Omental fat pad (tissue), 4 donors: ENCODE results near the gene KLHL41. TPM values are rescaled to one million over a fixed set of nuclear protein-coding genes. Genes with fewer than 3 reads are reported as not detected.

Source experiments
- ATAC-seq: fragments of 150-250 bp; one replicate; pipeline ENCODE4 v1.9.1; 2016; ENCODE audit warnings: mild to moderate bottlenecking, moderate library complexity; ENCODE audit not compliant: low FRiP score
- DNase-seq: peaks from one replicate; pipeline ENCODE4 v3.0.0-alpha.2; 2019; ENCODE audit warnings: low spot score
- CTCF ChIP-seq, 3 donors: fragments of 450-650 bp; IDR thresholded peaks; one replicate each; pipeline ENCODE4 v1.5.1; 2016 to 2017; ENCODE audit warnings: antibody characterized with exemption in 3 of 3, mild to moderate bottlenecking in 3 of 3, moderate library complexity in 2 of 3
- total RNA-seq, 4 donors: library from RNA; depleted of rRNA; stranded (reverse); fragments of >200 nt; gene quantifications; one replicate each; pipeline ENCODE4 v1.1.0, GENCODE V29; 2016

Gene KLHL41
- total RNA-seq, 4 donors from 2014 or later: 0.19 to 1.4 (median 0.72) TPM; not detected in 1

DNA sequence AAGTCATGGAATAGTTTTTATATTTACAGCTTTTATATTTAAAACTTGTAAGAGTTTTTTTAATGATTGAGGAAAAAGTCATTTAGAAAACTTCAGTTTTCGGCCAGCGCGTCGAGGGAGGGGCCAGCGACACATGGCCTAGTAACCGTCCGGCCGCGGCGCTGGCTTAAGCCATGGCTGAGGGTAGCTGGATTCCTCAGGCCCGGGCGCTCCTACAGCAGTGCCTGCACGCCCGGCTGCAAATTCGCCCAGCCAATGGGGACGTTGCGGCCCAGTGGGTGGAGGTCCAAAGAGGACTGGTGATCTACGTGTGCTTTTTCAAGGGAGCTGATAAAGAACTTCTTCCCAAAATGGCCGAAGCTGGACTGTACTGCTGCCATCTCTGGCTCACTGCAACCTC is 4.9 kb upstream of the KLHL41 start:
- no peak for DNase-seq
- TF ChIP-seq CTCF (IDR thresholded peaks at IDR 0.05): no peak
- ATAC-seq: no peak

- no peak for TF ChIP-seq CTCF (IDR thresholded peaks at IDR 0.05)
- no peak for ATAC-seq
Observed at GRCh38 chr2:169507698-169508097, 1.8 kb upstream of the KLHL41 start.

DNA sequence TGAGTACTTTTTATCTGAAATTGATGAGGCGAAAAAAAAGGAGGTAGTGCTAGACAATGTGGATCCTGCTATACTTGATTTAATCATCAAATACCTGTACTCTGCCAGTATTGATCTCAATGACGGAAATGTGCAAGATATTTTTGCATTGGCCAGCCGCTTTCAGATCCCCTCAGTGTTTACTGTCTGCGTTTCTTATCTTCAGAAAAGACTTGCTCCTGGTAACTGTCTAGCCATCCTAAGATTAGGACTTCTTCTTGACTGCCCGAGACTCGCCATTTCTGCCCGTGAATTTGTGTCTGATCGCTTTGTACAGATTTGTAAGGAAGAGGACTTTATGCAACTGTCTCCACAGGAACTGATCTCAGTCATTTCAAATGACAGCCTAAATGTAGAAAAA is 453 bp downstream of the KLHL41 start:
- TF ChIP-seq CTCF (IDR thresholded peaks at IDR 0.05): no peak
- no peak for ATAC-seq
- DNase-seq: no peak

More at GRCh38 chr2:169507698-169508097, 1.8 kb upstream of the KLHL41 start:
- DNase-seq: no peak

DNA sequence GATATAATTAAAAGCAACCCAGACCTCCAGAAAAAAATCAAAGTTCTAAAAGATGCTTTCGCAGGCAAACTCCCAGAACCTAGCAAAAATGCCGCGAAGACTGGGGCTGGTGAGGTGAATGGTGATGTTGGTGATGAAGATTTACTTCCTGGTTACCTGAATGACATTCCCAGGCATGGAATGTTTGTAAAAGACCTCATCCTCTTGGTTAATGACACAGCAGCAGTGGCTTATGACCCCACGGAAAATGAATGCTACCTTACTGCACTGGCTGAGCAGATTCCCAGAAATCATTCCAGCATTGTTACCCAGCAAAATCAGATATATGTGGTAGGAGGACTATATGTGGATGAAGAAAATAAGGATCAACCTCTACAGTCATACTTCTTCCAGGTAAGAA is 994 bp downstream of the KLHL41 start:
- ATAC-seq (no peak), DNase-seq (no peak)
- TF ChIP-seq CTCF (IDR thresholded peaks at IDR 0.05): no peak

DNA sequence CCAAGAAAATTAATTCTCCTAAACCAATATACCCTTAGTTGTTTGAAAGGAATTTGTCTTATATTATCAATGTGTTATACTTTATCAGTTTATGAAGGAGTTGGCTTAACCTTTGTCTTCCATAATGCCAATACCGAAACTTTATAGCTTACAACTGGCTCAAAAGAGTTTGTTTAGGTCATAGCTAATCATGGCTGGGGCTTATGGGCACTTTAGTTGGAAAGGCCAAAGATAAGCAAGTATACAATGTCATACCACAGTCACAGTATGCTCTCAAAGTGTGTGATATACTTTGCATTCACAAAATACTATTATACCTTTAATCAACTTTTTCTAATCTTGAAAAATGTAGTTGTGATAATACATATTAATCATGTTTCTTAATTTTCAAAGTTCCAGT is 2.3 kb downstream of the KLHL41 start:
- DNase-seq (no peak), ATAC-seq (no peak)

DNA sequence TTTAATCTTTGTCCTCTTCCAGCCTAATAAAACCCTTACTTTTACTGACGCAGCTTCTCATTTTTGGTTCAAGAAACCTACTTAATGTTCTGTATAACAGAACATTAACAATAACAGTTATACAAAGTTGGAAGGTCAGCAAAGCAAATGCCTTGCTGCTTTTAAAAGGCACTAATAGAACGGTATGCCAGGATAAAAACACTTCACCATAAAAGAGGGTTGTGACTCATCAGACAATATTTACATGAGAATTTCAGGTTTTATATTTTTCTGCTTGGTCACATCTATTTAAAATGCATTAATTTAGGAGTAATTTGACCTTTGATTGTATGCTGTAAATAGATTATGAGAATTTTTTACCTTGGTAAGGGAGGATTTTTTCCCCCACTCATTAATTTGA is 3.0 kb downstream of the KLHL41 start:
- ATAC-seq: no peak
- no peak for TF ChIP-seq CTCF (IDR thresholded peaks at IDR 0.05)
- no peak for DNase-seq

More for the DNA sequence above, 2.3 kb downstream of the KLHL41 start:
- TF ChIP-seq CTCF (IDR thresholded peaks at IDR 0.05): no peak

GRCh38 chr2:169513094-169513493 is 3.6 kb downstream of the KLHL41 start:
- no peak for ATAC-seq
- no peak for TF ChIP-seq CTCF (IDR thresholded peaks at IDR 0.05)
- DNase-seq: no peak
